ENCODE data around the gene NPHP4. TPM values are rescaled to one million over a fixed set of nuclear protein-coding genes. Genes with fewer than 3 reads are reported as not detected.
"Not testable (repeated sequence)": the region's sequence is repeated elsewhere in the genome, so short reads cannot be mapped to it uniquely, and the experiment has no call there.

The NPHP4 gene
- total RNA-seq, 1 donor from 2014 or later, result 8.6 TPM

DNA sequence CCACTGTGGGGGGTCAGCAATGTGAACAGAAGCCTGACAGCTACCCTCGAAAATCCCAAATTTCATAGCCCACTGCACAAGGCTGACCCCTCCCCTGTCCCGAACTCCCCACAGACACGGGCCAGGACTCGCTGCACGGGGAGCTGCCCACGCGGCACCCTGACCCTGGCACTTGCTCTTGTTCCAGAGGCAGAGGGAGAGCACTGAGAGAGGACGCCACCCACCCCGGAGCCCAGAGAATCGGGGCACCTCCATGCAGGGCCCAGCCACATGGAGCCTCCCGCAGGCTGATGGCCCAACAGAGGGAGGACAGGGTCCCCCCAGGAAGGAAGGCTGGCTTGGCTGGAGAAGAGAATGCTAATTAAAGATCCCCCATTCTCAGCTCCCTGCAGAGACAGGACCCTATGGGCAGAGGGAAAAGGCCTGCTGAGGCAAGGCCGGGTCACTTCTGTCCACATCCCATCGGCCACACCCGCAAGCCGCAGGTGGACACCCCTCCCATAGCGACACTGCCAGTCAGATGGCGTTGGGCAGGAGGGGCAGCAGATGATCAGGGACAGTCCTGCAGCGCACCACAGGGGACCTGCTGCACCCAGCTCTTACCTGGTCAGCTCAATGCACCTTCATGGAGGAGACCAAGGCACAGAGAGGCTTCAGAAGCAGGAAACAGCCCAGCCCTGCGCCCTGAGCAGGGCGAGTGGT is 136.9 kb downstream of the NPHP4 start:
- DNase-seq, result no peak

DNA sequence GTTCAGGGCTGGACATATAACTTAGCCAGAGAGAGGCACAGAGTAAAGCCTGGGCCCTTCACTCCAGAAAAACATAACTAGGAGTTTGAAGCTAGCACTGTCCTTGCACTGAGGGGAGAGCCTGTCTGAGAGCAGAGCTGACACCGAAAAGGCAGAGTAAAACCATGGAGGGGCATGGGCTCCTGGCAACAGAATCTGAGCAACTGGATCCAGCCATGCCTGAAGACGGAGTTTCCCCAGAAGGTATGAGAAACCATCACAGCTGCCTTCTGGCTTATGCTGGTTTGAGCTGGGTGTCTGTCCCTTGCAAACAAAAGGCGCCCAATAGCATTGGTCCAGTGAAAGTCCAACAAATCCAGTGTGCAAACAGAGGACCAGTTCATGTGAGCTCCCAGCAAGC is 137.5 kb downstream of the NPHP4 start:
- no peak for DNase-seq

DNA sequence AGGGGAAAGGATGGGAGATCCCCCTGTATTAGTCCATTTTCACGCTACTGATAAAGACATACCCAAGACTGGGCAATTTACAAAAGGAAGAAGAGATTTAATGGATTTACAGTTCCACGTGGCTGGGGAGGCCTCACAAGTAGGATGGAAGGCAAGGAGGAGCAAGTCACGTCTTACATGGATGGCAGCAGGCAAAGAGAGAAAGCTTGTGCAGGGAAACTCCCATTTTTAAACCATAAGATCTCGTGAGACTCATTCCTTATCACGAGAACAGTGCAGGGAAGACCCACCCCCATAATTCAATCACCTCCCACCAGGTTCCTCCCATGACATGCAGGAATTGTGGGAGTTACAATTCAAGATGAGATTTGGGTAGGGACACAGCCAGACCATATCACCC is 138.4 kb downstream of the NPHP4 start:
- not testable (repeated sequence) for DNase-seq

DNA sequence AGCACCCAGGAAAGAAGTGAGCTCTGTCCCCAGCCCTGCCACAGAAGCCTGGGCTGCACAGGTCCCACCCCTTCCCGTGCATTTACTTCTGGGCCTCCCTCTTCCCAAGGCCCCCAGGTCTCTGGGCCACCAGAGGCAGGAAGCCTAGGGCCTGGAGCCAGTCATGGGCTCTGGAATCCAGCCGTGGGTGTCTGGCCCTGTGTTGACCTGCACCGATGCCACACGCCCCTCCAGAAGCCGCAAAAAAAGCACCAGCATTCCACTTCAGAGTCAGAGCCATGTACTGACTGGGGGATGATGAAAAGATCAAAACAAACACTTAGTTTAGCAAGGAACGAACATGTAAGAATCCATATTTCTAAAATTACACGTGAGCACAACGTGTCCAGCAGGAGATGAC is 141.7 kb downstream of the NPHP4 start:
- no peak for DNase-seq

DNA sequence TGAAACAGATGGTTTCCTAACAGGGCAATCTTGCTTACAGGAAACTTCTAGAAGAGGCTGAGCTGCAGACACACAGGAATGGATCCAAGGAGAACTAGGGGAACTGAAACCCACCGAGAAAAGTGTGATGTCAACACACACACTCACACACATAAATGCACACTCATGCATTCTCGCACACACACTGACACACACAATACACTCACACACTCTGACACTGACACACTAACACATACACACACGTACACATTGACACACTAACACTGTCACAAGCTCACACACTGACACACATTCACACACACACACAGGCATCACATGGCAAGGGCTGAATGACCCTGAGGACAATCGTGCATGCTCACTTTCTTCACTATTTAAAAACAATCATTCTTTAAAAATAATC is 142.7 kb downstream of the NPHP4 start:
- DNase-seq, result no peak

DNA sequence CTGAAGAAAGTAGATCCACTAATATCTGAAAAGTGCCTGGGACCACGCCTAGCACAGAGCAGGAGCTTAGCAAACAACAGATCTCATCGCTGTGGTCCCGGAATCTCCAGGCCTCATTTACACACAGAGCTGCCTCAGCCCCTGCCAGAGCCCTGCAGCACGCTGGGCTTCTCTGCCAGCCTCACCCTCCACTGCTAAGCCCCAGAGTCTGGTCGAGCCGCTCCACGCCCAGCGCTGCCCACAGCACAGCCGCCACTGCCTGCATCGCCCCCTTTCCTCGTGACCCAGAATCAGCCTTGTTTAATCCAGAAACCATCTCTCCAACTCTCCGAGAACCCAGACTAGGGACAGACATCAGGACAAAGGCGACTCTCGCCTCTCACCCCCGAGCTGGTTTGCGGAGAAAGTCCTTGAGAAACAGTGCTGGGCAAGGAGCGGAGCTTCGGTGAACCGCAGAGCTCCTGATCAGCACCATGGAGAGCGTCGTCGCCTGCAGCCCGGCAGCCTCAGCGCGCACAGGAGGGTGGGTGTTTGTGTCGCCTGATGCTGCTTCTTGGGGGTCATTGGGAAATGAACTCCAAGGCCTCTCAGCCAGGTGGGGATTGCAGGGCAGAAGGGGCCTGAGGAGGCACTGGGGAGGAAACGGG is 145.1 kb downstream of the NPHP4 start:
- DNase-seq, result no peak

DNA sequence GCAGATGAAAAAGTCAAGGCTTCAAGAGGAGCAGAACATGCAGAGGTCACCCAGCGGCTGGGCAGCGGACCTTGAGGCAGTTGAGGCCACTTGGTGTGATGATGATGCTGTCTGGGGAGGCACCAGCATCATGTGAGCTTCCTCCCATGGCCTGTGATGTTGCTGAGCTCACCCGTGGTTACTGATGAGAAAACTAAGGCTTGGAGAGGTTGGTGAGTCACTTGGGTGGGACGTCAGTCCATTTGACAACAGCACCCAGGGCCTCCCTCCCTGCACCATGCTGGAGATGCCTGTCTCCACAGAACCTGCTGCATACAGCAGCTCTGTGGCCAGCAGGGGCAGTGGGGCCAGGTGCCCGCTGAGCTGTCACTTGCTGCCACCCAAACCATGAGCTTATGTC is 146.8 kb downstream of the NPHP4 start:
- DNase-seq, result no peak

- DNase-seq, result no peak
Measured at GRCh38 chr1:5844442-5844841, 147.8 kb downstream of the NPHP4 start.

- no peak for DNase-seq
Measured at GRCh38 chr1:5843521-5844096, 148.6 kb downstream of the NPHP4 start.

- no peak for DNase-seq
Measured at GRCh38 chr1:5842679-5843078, 149.5 kb downstream of the NPHP4 start.

- DNase-seq, result no peak
Measured at GRCh38 chr1:5840551-5841001, 151.6 kb downstream of the NPHP4 start.

- no peak for DNase-seq
Measured at GRCh38 chr1:5839881-5840550, 152.2 kb downstream of the NPHP4 start.

GRCh38 chr1:5839161-5839880 is 152.9 kb downstream of the NPHP4 start:
- DNase-seq, result no peak

GRCh38 chr1:5837976-5838653 is 154.1 kb downstream of the NPHP4 start:
- no peak for DNase-seq

GRCh38 chr1:5836776-5837440 is 155.3 kb downstream of the NPHP4 start:
- DNase-seq, result no peak

- DNase-seq, result no peak
Measured at GRCh38 chr1:5835179-5835562, 157.1 kb downstream of the NPHP4 start.

DNA sequence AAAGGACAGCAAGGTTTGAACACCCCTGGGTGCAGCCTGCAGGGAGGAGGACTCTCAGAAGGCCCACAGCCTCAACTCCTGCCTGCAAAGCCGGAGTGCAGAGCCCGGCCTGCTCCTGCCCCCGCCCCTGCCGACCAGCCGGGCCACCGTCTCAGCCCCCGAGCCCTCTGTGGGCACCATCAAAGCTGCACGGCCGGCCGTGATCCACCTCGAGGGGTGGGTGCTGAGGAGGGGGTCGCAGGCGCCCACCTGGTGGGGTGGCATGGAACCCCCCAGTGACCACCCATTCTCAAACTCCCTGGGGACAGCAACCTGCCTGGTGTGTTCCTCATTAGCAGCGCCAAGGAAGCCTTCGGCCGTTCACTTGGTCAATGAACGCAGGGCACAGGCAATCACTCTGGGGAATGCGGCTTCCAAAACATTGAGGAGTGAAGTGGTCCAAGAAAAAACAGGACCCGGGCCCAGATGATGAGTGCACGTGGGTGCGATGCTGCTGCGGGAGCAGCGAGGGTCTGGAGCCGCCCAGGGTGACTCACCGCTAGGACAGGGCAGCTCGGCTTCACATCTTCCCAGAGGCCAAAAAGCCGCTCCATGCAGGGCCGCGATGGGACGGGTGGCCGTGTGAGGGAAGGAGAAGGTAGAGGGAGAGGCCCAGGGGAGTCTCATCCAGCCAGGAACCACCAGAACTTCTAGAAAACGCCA is 157.6 kb downstream of the NPHP4 start:
- no peak for DNase-seq

DNA sequence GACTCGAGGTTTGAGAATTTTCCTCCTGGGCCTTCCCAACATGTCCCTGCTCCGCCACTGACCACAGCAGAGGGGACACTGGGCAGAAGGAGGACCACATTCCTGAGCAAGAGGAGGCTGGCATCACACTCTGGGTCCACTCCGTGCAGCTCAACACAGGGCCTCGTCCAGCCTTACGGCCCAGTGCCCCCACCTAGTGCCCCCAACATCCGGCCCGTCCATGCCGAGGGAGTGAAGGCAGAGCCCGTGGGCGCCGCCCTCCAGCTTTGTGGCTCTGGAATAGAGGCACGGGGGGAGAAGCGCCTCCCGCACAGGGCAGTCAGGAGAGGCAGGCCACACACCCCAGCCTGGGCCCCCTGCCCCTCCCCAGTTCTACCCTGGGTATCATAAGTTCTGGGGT is 158.3 kb downstream of the NPHP4 start:
- DNase-seq, result no peak

DNA sequence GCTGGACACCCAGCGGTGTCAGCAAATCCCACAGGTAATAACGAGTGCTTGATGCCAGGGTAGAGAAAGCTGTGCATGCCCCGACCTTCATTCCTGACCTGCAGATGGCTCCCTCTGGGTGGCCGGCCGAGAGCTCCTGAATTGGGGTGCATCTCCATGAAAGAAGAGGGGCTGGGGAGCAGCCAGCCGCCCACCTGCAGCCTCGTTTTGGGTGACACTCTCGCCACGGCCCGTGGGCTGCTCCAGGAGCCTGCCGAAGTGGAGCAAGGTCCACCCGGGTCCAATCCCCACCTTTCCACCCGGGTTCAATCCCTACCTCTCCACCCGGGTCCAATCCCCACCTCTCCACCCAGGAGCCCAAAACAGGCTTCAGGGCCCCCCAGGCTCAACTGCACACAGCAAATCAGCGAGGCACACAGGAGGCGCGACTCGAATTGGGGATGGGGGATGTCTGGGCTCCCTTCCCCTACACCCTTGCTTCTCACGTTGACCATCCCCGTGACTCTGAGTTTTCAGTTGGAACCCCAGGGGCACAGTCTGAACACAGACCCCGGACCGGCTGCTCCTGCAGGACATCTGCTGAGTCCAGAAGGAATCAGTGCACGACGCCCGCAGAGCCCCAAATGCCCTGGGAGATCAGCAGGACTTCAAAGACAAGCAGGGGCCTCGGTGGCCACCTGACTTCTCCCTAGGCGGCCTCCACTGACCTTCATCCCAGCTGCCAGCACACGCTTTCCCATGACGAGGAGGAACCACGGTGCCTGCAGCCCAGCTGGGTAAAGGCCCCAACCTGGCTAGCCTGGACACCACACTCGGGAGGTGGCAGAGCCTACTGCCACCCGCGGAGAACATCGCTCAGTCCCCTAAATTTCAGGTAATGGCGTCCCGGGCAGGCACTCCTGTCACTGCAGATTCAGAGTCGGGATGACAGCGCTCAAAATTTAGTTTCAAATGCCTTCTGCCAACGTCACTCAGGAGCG is 159.0 kb downstream of the NPHP4 start:
- no peak for DNase-seq

Measured in occipital lobe (tissue), 2 donors.